Glutamatergic neuron (in vitro differentiated cells): ENCODE data around the gene PNN. TPM values are rescaled to one million over a fixed set of nuclear protein-coding genes. Genes with fewer than 3 reads are reported as not detected.

Source experiments
- DNase-seq: peaks from one replicate; pipeline ENCODE4 v3.0.0; 2022
- H3K27ac Mint-ChIP-seq: one replicate; pipeline ENCODE4 v1.8.0; 2020; ENCODE audit warnings: mild to moderate bottlenecking, mixed read lengths, inconsistent platforms; ENCODE audit not compliant: unreplicated experiment
- H3K27me3 Mint-ChIP-seq: one replicate; pipeline ENCODE4 v1.8.0; 2020; ENCODE audit warnings: mild to moderate bottlenecking, moderate library complexity, mixed read lengths, inconsistent platforms; ENCODE audit not compliant: unreplicated experiment
- H3K36me3 Mint-ChIP-seq: one replicate; pipeline ENCODE4 v1.8.0; 2020; ENCODE audit warnings: mild to moderate bottlenecking, mixed read lengths, inconsistent platforms; ENCODE audit not compliant: unreplicated experiment
- H3K4me1 Mint-ChIP-seq: one replicate; pipeline ENCODE4 v1.8.0; 2020; ENCODE audit warnings: mild to moderate bottlenecking, low read depth, mixed read lengths, inconsistent platforms; ENCODE audit not compliant: unreplicated experiment
- H3K4me3 Mint-ChIP-seq: one replicate; pipeline ENCODE4 v1.8.0; 2020; ENCODE audit warnings: mild to moderate bottlenecking, mixed read lengths, inconsistent platforms; ENCODE audit not compliant: unreplicated experiment
- H3K9me3 Mint-ChIP-seq: one replicate; pipeline ENCODE4 v1.8.0; 2020; ENCODE audit warnings: mild to moderate bottlenecking, moderate library complexity, mixed read lengths, inconsistent platforms; ENCODE audit not compliant: unreplicated experiment
- total RNA-seq: library from RNA; stranded (reverse); fragmentation: NEBNext Ultra II Directional; extraction: Animal tissue kit (Norgen Biotek cat#: 25700); gene quantifications from one replicate; pipeline ENCODE4 v1.2.1, GENCODE V29; 2021; ENCODE audit not compliant: unreplicated experiment
- TF ChIP-seq, protein P1 (sequence below): fragments of 200-600 bp; sonication (generic); IDR thresholded peaks from one replicate; pipeline ENCODE4 v1.5.0; 2021; ENCODE audit not compliant: partially characterized antibody, unreplicated experiment

Gene PNN
- total RNA-seq, 1 donor from 2014 or later, result 102 TPM

DNA sequence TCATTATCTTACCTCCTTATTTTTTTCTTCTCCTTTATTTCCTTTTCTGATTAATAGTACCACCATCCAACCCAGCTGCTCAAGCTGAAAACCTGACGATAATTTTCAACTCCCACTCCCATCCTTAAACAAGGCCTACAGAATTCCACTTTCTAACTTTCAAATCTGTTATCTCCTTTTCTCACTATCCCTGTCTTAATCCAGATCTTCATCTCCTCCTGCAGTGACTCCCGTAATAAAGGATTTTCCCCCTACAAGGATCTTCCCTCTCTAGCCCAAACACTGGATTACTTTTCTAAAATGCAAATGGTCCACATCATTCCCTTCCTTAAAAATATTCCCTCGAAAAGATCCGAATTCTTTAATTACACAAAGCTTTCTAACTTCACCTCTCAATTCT is 6.5 kb upstream of the PNN start:
- TF ChIP-seq, protein P1, sequence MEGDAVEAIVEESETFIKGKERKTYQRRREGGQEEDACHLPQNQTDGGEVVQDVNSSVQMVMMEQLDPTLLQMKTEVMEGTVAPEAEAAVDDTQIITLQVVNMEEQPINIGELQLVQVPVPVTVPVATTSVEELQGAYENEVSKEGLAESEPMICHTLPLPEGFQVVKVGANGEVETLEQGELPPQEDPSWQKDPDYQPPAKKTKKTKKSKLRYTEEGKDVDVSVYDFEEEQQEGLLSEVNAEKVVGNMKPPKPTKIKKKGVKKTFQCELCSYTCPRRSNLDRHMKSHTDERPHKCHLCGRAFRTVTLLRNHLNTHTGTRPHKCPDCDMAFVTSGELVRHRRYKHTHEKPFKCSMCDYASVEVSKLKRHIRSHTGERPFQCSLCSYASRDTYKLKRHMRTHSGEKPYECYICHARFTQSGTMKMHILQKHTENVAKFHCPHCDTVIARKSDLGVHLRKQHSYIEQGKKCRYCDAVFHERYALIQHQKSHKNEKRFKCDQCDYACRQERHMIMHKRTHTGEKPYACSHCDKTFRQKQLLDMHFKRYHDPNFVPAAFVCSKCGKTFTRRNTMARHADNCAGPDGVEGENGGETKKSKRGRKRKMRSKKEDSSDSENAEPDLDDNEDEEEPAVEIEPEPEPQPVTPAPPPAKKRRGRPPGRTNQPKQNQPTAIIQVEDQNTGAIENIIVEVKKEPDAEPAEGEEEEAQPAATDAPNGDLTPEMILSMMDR, result no peak
- Mint-ChIP-seq H3K9me3 (peaks cover 5% of the 10 kb centered on the region), H3K36me3 (no peaks in the 10 kb centered on the region), H3K4me3 (peak overlapping the region; percentile 99), H3K27ac (peak overlapping the region; percentile 40), H3K27me3 (peaks cover 6% of the 10 kb centered on the region), H3K4me1 (peaks cover 14% of the 10 kb centered on the region)
- DNase-seq, result no peak

DNA sequence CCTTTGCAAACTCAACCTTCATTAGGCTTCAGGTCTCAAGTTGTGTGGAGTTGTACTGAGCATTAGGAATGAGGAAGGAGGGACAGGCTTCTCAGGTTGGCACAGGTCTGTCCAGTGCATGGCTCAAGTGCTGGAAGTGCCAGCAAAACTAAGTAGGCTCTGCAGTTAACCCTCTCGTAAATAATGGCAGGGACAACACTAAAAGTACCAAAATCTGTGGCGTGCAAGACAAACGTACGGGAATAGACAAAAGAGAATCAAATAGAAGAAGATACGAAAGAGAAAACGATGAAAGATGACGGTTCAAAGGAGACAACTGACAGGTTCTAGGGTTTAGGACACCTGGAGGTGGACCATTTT is 5.5 kb upstream of the PNN start:
- TF ChIP-seq, protein P1, result no peak
- H3K27me3 Mint-ChIP-seq, result peaks cover 9% of the 10 kb centered on the region
- H3K36me3 Mint-ChIP-seq, result no peaks in the 10 kb centered on the region
- H3K4me1 Mint-ChIP-seq, result peaks cover 14% of the 10 kb centered on the region
- no peak for DNase-seq
- H3K27ac Mint-ChIP-seq, result peak overlapping the region; percentile 86
- H3K9me3 Mint-ChIP-seq, result peaks cover 5% of the 10 kb centered on the region
- peak overlapping the region; percentile 99 for H3K4me3 Mint-ChIP-seq

DNA sequence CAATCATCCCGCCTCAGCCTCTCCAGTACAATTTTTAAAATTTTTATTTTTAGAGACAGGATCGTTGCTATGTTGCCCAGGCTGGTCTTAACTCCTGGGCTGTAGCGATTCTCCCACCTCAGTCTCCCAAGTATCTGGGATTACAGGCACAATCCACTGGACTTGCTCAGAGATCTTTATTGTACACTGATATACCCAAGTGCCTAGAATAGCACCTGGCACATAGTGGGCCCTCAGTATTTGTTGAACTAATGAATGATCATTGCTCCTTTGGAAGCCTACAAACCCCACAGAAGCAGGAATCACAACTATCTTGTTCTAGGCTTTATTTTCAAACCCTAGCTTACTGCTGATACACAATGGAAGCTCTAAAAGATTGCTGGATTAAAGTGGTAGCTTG is 1.9 kb upstream of the PNN start:
- Mint-ChIP-seq H3K4me3 (peak overlapping the region; percentile 26), H3K36me3 (no peaks in the 10 kb centered on the region), H3K4me1 (peaks cover 11% of the 10 kb centered on the region), H3K9me3 (peaks cover 16% of the 10 kb centered on the region), H3K27me3 (peaks cover 9% of the 10 kb centered on the region), H3K27ac (no peak overlapping the region)
- TF ChIP-seq, protein P1, result no peak
- no peak for DNase-seq

DNA sequence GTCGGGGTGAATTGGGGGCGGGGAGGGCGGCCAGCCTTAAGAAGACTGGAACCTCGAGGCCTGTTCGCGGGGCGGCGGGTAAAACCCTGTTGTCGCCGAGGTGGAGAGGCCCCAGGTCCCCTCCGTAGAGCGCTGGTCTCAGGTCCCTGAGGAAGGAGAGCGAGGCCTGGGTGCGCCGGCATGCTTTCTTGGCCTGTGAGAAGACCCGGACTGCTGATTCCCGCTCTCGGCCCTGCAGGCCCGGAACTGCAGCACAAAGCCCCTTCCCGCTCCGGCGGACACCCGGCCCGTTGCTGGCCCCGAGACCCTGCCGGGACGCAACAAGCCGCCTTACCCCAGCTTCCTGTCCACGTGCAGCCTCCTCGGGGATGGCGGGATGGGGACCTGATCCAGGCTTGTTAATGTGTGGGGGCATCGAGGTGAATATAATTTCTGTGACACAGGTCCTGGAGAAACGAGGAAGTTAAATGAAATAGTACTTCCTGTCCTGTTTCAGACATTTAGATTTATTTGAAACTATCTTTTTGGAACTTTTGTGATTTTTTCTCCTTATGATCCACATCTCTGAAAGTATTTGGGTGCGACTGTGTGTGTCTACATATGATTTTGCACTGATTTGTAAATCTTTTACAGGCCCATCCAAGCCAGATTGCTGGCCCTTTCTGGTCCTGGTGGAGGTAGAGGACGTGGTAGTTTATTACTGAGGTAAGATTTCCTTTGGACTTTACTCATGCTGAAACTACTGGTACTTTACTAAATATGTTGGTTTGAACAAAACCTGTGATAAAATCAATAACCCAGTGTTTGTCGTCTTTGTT is 600 bp downstream of the PNN start:
- TF ChIP-seq, protein P1, result no peak
- H3K4me1 Mint-ChIP-seq, result peaks cover 2% of the 10 kb centered on the region
- peaks cover 12% of the 10 kb centered on the region for H3K9me3 Mint-ChIP-seq
- peak overlapping the region; percentile 99 for H3K27ac Mint-ChIP-seq
- peaks cover 2% of the 10 kb centered on the region for H3K27me3 Mint-ChIP-seq
- DNase-seq, result peak; percentile 74
- no peaks in the 10 kb centered on the region for H3K36me3 Mint-ChIP-seq
- peak overlapping the region; percentile 100 for H3K4me3 Mint-ChIP-seq

DNA sequence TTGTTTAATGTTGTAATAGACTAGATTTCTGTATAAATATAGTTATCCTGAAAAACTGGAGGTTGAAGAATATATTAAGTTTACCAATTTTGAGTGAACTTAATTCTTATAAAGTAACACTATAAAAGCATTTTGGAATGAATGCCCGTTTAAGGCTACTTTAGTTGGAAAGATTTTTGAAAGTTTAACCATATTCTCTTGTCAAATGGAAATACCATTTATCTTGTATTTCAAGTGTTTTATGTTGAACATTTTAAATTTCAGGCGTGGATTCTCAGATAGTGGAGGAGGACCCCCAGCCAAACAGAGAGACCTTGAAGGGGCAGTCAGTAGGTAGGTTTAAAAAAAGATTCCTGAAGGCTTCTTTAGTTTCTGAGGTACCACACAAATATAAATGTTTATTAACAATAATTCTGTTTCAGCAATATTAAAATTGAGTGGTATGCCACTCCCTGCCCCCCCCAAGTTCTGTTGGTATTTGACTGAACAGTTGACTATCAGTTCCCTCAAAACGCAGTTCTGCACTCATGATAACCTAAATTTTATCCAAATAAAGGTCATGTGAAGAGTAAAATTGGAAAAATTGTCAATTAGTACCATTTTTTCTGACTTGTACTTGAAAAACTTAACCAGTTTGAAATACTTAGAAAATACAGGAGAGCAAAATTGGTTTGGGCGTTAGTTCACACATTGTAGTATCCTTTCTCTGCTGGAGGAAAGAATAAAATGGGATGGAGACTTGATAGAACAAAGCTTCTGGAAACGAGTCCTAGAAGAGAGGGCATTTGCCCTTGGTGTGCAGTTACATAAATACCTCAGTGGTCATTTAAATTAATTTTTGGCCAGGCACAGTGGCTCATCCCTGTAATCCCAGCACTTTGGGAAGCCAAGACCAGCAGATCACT is 1.5 kb downstream of the PNN start:
- peak overlapping the region; percentile 100 for H3K4me3 Mint-ChIP-seq
- no peaks in the 10 kb centered on the region for H3K36me3 Mint-ChIP-seq
- no peak for DNase-seq
- H3K27ac Mint-ChIP-seq, result peak overlapping the region; percentile 99
- TF ChIP-seq, protein P1, result no peak
- no peaks in the 10 kb centered on the region for H3K4me1 Mint-ChIP-seq
- H3K9me3 Mint-ChIP-seq, result peaks cover 12% of the 10 kb centered on the region
- H3K27me3 Mint-ChIP-seq, result peaks cover 2% of the 10 kb centered on the region
